Mesothelial cell of epicardium (in vitro differentiated cells): ENCODE data around the gene SEPTIN1. TPM values are rescaled to one million over a fixed set of nuclear protein-coding genes. Genes with fewer than 3 reads are reported as not detected.

Source experiments
- total RNA-seq: library from RNA; stranded (reverse); gene quantifications from 3 replicates; pipeline ENCODE4 v1.2.1, GENCODE V29; 2021

The SEPTIN1 gene
- total RNA-seq, 1 donor from 2014 or later: 1.6 TPM

Other genes with a start within 250 kb of the SEPTIN1 start
- 7.0 to 8.9 TPM (median 7.0 TPM) in 3 replicates for gene CORO1A, start 199.0 kb downstream of the SEPTIN1 start, total RNA-seq
- 56.7 to 64.5 TPM (median 58.1 TPM) in 3 replicates for gene BOLA2B, start 188.9 kb downstream of the SEPTIN1 start, total RNA-seq
- 28.2 to 39.6 TPM (median 30.3 TPM) in 3 replicates for gene SLX1A, start 188.7 kb downstream of the SEPTIN1 start, total RNA-seq
- 27.4 to 31.2 TPM (median 27.6 TPM) in 3 replicates for gene SULT1A3, start 183.3 kb downstream of the SEPTIN1 start, total RNA-seq
- 34.8 to 38.6 TPM (median 37.1 TPM) in 3 replicates for gene NPIPB13, start 134.1 kb downstream of the SEPTIN1 start, total RNA-seq
- 63.7 to 63.9 TPM (median 63.9 TPM) in 3 replicates for gene CD2BP2, start 27.3 kb downstream of the SEPTIN1 start, total RNA-seq
- gene TBC1D10B, start 12.1 kb downstream of the SEPTIN1 start, total RNA-seq: 59.6 to 64.1 TPM (median 64.0 TPM) in 3 replicates
- gene MYL11, start 7.8 kb downstream of the SEPTIN1 start, total RNA-seq: 1.4 to 4.4 TPM (median 2.8 TPM) in 3 replicates
- gene ZNF48, start 12.9 kb upstream of the SEPTIN1 start, total RNA-seq: 24.2 to 25.2 TPM (median 24.8 TPM) in 3 replicates
- gene ZNF771, start 25.0 kb upstream of the SEPTIN1 start, total RNA-seq: 10.7 to 12.6 TPM (median 11.8 TPM) in 3 replicates
- gene DCTPP1, start 47.5 kb upstream of the SEPTIN1 start, total RNA-seq: 31.8 to 35.4 TPM (median 33.1 TPM) in 3 replicates
- gene SEPHS2, start 63.3 kb upstream of the SEPTIN1 start, total RNA-seq: 27.3 to 29.5 TPM (median 29.3 TPM) in 3 replicates
- 0.45 TPM in 1 of 3 replicates, not detected in the others for gene ITGAL, start 90.2 kb upstream of the SEPTIN1 start, total RNA-seq
- 41.2 to 42.2 TPM (median 41.9 TPM) in 3 replicates for gene ZNF768, start 144.0 kb upstream of the SEPTIN1 start, total RNA-seq
- 12.4 to 16.4 TPM (median 15.2 TPM) in 3 replicates for gene ZNF747, start 152.3 kb upstream of the SEPTIN1 start, total RNA-seq
- gene ZNF764, start 175.8 kb upstream of the SEPTIN1 start, total RNA-seq: 16.5 to 18.2 TPM (median 17.0 TPM) in 3 replicates
- gene ZNF688, start 189.2 kb upstream of the SEPTIN1 start, total RNA-seq: 10.1 to 12.0 TPM (median 11.3 TPM) in 3 replicates
- 28.0 to 31.9 TPM (median 29.0 TPM) in 3 replicates for gene ZNF785, start 203.1 kb upstream of the SEPTIN1 start, total RNA-seq
- 12.1 to 13.7 TPM (median 12.4 TPM) in 3 replicates for gene ZNF689, start 227.8 kb upstream of the SEPTIN1 start, total RNA-seq